Measurements from ENCODE around the gene TAS2R1. TPM values are rescaled to one million over a fixed set of nuclear protein-coding genes. Genes with fewer than 3 reads are reported as not detected.

The TAS2R1 gene
- total and polyA plus RNA-seq, 10 of the 15 experiments (the other 5 are each of a cell fraction or from before 2014, with no cell fraction given) = not detected

DNA sequence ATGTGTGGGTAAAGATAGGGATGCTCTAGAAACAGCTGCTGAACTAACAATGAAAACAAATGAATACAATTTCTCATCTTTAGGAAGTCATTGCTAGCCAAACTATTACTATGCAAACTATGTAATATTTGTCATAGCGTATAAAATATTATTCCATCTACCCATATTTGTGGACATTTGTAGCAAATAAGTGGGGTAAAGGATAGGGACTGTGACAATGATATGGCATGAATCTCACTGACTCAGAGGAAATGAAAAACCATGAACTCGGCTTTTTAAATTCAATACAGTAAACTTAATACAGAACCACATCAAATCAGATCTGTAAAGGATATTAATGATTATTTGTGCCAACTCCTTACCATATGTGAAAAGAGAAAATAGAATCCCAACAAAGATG, 16.7 kb upstream of the TAS2R1 start:
- ChIA-PET RAD21 (ENCODE audit: unreplicated experiment) (no interaction called here), CTCF (no interaction called here), POLR2A (no interaction called here), SMC1A (ENCODE audit: uncharacterized antibody, unreplicated experiment) (no interaction called here)
- intact Hi-C loops (cut with micrococcal nuclease; ENCODE audit: unreplicated experiment) (no loop called here), in situ Hi-C loops (cut with MboI) (no loop called here)
- Histone ChIP-seq H3K36me3 (ENCODE audit: control insufficient read depth in 2 of 2, insufficient read depth in 2 of 2, low read length in 1 of 2) (no peaks in the 10 kb centered on the region), H3K27me3 (replicated peaks in 1 of 2; ENCODE audit: control insufficient read depth in 2 of 2, insufficient read depth in 2 of 2, low read length in 1 of 2) (no peaks in the 10 kb centered on the region), H4K20me1 (ENCODE audit: control insufficient read depth, insufficient read depth) (no peaks in the 10 kb centered on the region), H3K4me3 (no peak overlapping the region), H3K27ac (ENCODE audit: control insufficient read depth, insufficient read depth) (no peak overlapping the region), H3K79me2 (ENCODE audit: control insufficient read depth, insufficient read depth, low read length) (no peaks in the 10 kb centered on the region), H3K4me1 (ENCODE audit: control insufficient read depth, insufficient read depth, low read length) (no peaks in the 10 kb centered on the region), H3K9ac (ENCODE audit: control insufficient read depth, insufficient read depth, low read length) (no peak overlapping the region), H3K9me3 (replicated peaks; ENCODE audit: control insufficient read depth, insufficient read depth, low read length) (no peaks in the 10 kb centered on the region), H3K4me2 (ENCODE audit: control insufficient read depth, insufficient read depth) (no peak overlapping the region), H2AFZ (ENCODE audit: control insufficient read depth, low read depth, low read length) (no peak overlapping the region)
- 42% methylated on average over 2 of the region's 2 CpGs for WGBS (ENCODE audit: insufficient coverage, insufficient replicate concordance, low lambda C conversion rate, missing lambda C conversion rate)
- no TSS peak for BruUV-seq (replicated peaks)
- ATAC-seq = no peak
- TF ChIP-seq WRNIP1 (IDR thresholded peaks at IDR 0.05; ENCODE audit: borderline replicate concordance, low read depth, low read length) (no peak), NFYB (IDR thresholded peaks at IDR 0.05; ENCODE audit: insufficient read depth, low read depth, low read length) (no peak), IKZF2 (IDR thresholded peaks at IDR 0.05) (no peak)
- TF ChIP-seq, protein P1, sequence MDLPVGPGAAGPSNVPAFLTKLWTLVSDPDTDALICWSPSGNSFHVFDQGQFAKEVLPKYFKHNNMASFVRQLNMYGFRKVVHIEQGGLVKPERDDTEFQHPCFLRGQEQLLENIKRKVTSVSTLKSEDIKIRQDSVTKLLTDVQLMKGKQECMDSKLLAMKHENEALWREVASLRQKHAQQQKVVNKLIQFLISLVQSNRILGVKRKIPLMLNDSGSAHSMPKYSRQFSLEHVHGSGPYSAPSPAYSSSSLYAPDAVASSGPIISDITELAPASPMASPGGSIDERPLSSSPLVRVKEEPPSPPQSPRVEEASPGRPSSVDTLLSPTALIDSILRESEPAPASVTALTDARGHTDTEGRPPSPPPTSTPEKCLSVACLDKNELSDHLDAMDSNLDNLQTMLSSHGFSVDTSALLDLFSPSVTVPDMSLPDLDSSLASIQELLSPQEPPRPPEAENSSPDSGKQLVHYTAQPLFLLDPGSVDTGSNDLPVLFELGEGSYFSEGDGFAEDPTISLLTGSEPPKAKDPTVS (IDR thresholded peaks at IDR 0.05; ENCODE audit: low read depth, low read length) = no peak
- FAIRE-seq = no peak
- no peak for DNase-seq (ENCODE audit: low read depth, low spot score)

DNA sequence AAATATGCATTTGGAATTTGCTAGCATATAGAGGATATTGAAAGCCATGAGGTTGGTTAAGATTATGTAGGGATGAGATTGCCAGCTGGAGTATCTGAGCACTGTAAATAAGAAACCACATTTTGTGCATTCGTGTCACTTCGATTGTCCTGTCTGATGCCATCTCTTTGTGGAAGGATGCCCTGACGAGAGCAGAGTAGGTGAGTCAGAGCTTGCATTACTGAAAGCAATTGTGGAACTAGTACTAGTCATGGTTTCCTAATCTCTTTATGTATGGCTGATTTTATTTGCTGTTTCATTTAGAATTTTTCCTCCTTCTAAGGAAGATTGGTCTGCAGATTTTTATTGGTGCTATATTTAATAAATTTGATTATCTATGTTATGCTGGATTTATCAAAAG, 14.5 kb upstream of the TAS2R1 start:
- in situ Hi-C loops (cut with MboI) = no loop called here
- intact Hi-C loops (cut with micrococcal nuclease; ENCODE audit: unreplicated experiment) = no loop called here
- Histone ChIP-seq H3K36me3 (ENCODE audit: control insufficient read depth in 2 of 2, insufficient read depth in 2 of 2, low read length in 1 of 2) (no peaks in the 10 kb centered on the region), H3K4me3 (no peak overlapping the region), H2AFZ (ENCODE audit: control insufficient read depth, low read depth, low read length) (no peak overlapping the region), H3K4me2 (ENCODE audit: control insufficient read depth, insufficient read depth) (no peak overlapping the region), H3K9me3 (replicated peaks; ENCODE audit: control insufficient read depth, insufficient read depth, low read length) (no peaks in the 10 kb centered on the region), H3K4me1 (ENCODE audit: control insufficient read depth, insufficient read depth, low read length) (no peaks in the 10 kb centered on the region), H3K79me2 (ENCODE audit: control insufficient read depth, insufficient read depth, low read length) (no peaks in the 10 kb centered on the region), H3K9ac (ENCODE audit: control insufficient read depth, insufficient read depth, low read length) (no peak overlapping the region), H4K20me1 (ENCODE audit: control insufficient read depth, insufficient read depth) (no peaks in the 10 kb centered on the region), H3K27ac (ENCODE audit: control insufficient read depth, insufficient read depth) (no peak overlapping the region), H3K27me3 (replicated peaks in 1 of 2; ENCODE audit: control insufficient read depth in 2 of 2, insufficient read depth in 2 of 2, low read length in 1 of 2) (no peaks in the 10 kb centered on the region)
- FAIRE-seq (no peak), DNase-seq (ENCODE audit: low read depth, low spot score) (no peak), ATAC-seq (no peak)
- SMC1A ChIA-PET (ENCODE audit: uncharacterized antibody, unreplicated experiment) = no interaction called here
- POLR2A ChIA-PET = no interaction called here
- 17% methylated on average over 3 of the region's 3 CpGs for WGBS (ENCODE audit: insufficient coverage, insufficient replicate concordance, low lambda C conversion rate, missing lambda C conversion rate)
- no TSS peak for BruUV-seq (replicated peaks)
- CTCF ChIA-PET = interaction anchor here (1.5 kb wide), 1 partner anchor 10 kb away, joined by 3 read pairs; no protein-coding TSS in a partner anchor
- RAD21 ChIA-PET (ENCODE audit: unreplicated experiment) = no interaction called here
- TF ChIP-seq IRF4 (IDR thresholded peaks at IDR 0.05; ENCODE audit: low read depth, low read length) (no peak), SRF (IDR thresholded peaks at IDR 0.05; ENCODE audit: low read depth in 2 of 2, low read length in 2 of 2) (no peak), JUNB (IDR thresholded peaks at IDR 0.05) (no peak), MEF2A (IDR thresholded peaks at IDR 0.05; ENCODE audit: insufficient read depth, low read depth, low read length) (no peak), ZNF207 (IDR thresholded peaks at IDR 0.05; ENCODE audit: borderline replicate concordance) (no peak), HCFC1 (IDR thresholded peaks at IDR 0.05; ENCODE audit: low read length) (no peak)
- TF ChIP-seq, protein P2, sequence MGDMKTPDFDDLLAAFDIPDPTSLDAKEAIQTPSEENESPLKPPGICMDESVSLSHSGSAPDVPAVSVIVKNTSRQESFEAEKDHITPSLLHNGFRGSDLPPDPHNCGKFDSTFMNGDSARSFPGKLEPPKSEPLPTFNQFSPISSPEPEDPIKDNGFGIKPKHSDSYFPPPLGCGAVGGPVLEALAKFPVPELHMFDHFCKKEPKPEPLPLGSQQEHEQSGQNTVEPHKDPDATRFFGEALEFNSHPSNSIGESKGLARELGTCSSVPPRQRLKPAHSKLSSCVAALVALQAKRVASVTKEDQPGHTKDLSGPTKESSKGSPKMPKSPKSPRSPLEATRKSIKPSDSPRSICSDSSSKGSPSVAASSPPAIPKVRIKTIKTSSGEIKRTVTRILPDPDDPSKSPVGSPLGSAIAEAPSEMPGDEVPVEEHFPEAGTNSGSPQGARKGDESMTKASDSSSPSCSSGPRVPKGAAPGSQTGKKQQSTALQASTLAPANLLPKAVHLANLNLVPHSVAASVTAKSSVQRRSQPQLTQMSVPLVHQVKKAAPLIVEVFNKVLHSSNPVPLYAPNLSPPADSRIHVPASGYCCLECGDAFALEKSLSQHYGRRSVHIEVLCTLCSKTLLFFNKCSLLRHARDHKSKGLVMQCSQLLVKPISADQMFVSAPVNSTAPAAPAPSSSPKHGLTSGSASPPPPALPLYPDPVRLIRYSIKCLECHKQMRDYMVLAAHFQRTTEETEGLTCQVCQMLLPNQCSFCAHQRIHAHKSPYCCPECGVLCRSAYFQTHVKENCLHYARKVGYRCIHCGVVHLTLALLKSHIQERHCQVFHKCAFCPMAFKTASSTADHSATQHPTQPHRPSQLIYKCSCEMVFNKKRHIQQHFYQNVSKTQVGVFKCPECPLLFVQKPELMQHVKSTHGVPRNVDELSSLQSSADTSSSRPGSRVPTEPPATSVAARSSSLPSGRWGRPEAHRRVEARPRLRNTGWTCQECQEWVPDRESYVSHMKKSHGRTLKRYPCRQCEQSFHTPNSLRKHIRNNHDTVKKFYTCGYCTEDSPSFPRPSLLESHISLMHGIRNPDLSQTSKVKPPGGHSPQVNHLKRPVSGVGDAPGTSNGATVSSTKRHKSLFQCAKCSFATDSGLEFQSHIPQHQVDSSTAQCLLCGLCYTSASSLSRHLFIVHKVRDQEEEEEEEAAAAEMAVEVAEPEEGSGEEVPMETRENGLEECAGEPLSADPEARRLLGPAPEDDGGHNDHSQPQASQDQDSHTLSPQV (IDR thresholded peaks at IDR 0.05) = no peak
